Measurements from ENCODE around the gene FBLIM1.
A peak's percentile ranks its signal among the peaks of the same experiment; 100 is the strongest.

FBLIM1 gene

GRCh38 chr1:15765495-15766194 lies 7.0 kb downstream of the FBLIM1 start:
- ATAC-seq (no peak), DNase-seq (no peak)
- Mint-ChIP-seq H3K4me1 (no peaks in the 10 kb centered on the region), H3K9me3 (no peaks in the 10 kb centered on the region), H3K27ac (peak overlapping the region in 1 of 2 donors; percentile 16), H3K4me3 (no peak overlapping the region), H3K27me3 (peaks cover 43% of the 10 kb centered on the region)

GRCh38 chr1:15767941-15768340 lies 9.3 kb downstream of the FBLIM1 start:
- H3K9me3 Mint-ChIP-seq = no peaks in the 10 kb centered on the region
- no peaks in the 10 kb centered on the region for H3K4me1 Mint-ChIP-seq
- H3K4me3 Mint-ChIP-seq = no peak overlapping the region
- no peak for DNase-seq
- no peak for ATAC-seq
- peaks cover 39% of the 10 kb centered on the region for H3K27me3 Mint-ChIP-seq
- no peak overlapping the region for H3K27ac Mint-ChIP-seq

- Mint-ChIP-seq H3K9me3 (no peaks in the 10 kb centered on the region), H3K4me1 (no peaks in the 10 kb centered on the region), H3K27me3 (peaks cover 39% of the 10 kb centered on the region), H3K4me3 (no peak overlapping the region), H3K27ac (no peak overlapping the region)
- DNase-seq (no peak), ATAC-seq (no peak)
Measured at GRCh38 chr1:15768388-15768787, 9.8 kb downstream of the FBLIM1 start.

- DNase-seq = no peak
- H3K27me3 Mint-ChIP-seq = peaks cover 27% of the 10 kb centered on the region
- no peaks in the 10 kb centered on the region for H3K9me3 Mint-ChIP-seq
- peak overlapping the region in 1 of 2 donors; percentile 72 for H3K27ac Mint-ChIP-seq
- no peak for ATAC-seq
- H3K4me3 Mint-ChIP-seq = no peak overlapping the region
- no peaks in the 10 kb centered on the region for H3K4me1 Mint-ChIP-seq
Measured at GRCh38 chr1:15770313-15770962, 11.8 kb downstream of the FBLIM1 start.

- Mint-ChIP-seq H3K27ac (no peak overlapping the region), H3K27me3 (peaks cover 21% of the 10 kb centered on the region), H3K4me3 (no peak overlapping the region), H3K9me3 (no peaks in the 10 kb centered on the region), H3K4me1 (no peaks in the 10 kb centered on the region)
- ATAC-seq (no peak), DNase-seq (no peak)
Measured at GRCh38 chr1:15771836-15772515, 13.4 kb downstream of the FBLIM1 start.

- Mint-ChIP-seq H3K9me3 (no peaks in the 10 kb centered on the region), H3K27ac (no peak overlapping the region)
Measured at GRCh38 chr1:15775706-15776105, 17.1 kb downstream of the FBLIM1 start.

GRCh38 chr1:15777909-15778707 lies 19.5 kb downstream of the FBLIM1 start:
- ATAC-seq = no peak
- no peaks in the 10 kb centered on the region for H3K4me1 Mint-ChIP-seq
- no peak overlapping the region for H3K27ac Mint-ChIP-seq

More at GRCh38 chr1:15775706-15776105, 17.1 kb downstream of the FBLIM1 start:
- DNase-seq (no peak), ATAC-seq (no peak)
- H3K27me3 Mint-ChIP-seq = peaks cover 18% of the 10 kb centered on the region
- H3K4me3 Mint-ChIP-seq = no peak overlapping the region
- H3K4me1 Mint-ChIP-seq = no peaks in the 10 kb centered on the region

GRCh38 chr1:15785683-15786082 lies 27.1 kb downstream of the FBLIM1 start:
- Mint-ChIP-seq H3K27me3 (peaks cover 24% of the 10 kb centered on the region), H3K4me1 (peaks cover 5% of the 10 kb centered on the region), H3K9me3 (no peaks in the 10 kb centered on the region), H3K4me3 (no peak overlapping the region), H3K27ac (no peak overlapping the region)
- no peak for ATAC-seq
- DNase-seq = no peak

More at GRCh38 chr1:15777909-15778707, 19.5 kb downstream of the FBLIM1 start:
- DNase-seq = no peak
- no peaks in the 10 kb centered on the region for H3K9me3 Mint-ChIP-seq
- H3K4me3 Mint-ChIP-seq = no peak overlapping the region
- peaks cover 7% of the 10 kb centered on the region for H3K27me3 Mint-ChIP-seq

- no peak overlapping the region for H3K4me3 Mint-ChIP-seq
- DNase-seq (no peak), ATAC-seq (no peak)
Measured at GRCh38 chr1:15786581-15786980, 28.0 kb downstream of the FBLIM1 start.

GRCh38 chr1:15788624-15789301 lies 30.2 kb downstream of the FBLIM1 start:
- ATAC-seq (no peak), DNase-seq (no peak)
- no peaks in the 10 kb centered on the region for H3K9me3 Mint-ChIP-seq
- no peak overlapping the region for H3K27ac Mint-ChIP-seq
- peaks cover 25% of the 10 kb centered on the region for H3K27me3 Mint-ChIP-seq
- no peak overlapping the region for H3K4me3 Mint-ChIP-seq
- H3K4me1 Mint-ChIP-seq = peaks cover 10% of the 10 kb centered on the region

More at GRCh38 chr1:15786581-15786980, 28.0 kb downstream of the FBLIM1 start:
- Mint-ChIP-seq H3K9me3 (no peaks in the 10 kb centered on the region), H3K27me3 (peaks cover 25% of the 10 kb centered on the region), H3K27ac (no peak overlapping the region), H3K4me1 (peaks cover 5% of the 10 kb centered on the region)

GRCh38 chr1:15796086-15796462 lies 37.5 kb downstream of the FBLIM1 start:
- no peak for DNase-seq
- no peak overlapping the region for H3K4me3 Mint-ChIP-seq
- no peak for ATAC-seq
- H3K27me3 Mint-ChIP-seq = peaks cover 15% of the 10 kb centered on the region
- H3K27ac Mint-ChIP-seq = no peak overlapping the region
- H3K4me1 Mint-ChIP-seq = peaks cover 16% of the 10 kb centered on the region
- no peaks in the 10 kb centered on the region for H3K9me3 Mint-ChIP-seq

GRCh38 chr1:15797614-15798390 lies 39.2 kb downstream of the FBLIM1 start:
- Mint-ChIP-seq H3K4me1 (peaks cover 12% of the 10 kb centered on the region), H3K9me3 (no peaks in the 10 kb centered on the region)
- ATAC-seq = no peak

GRCh38 chr1:15799004-15799867 lies 40.6 kb downstream of the FBLIM1 start:
- Mint-ChIP-seq H3K27ac (peak overlapping the region in 1 of 2 donors; percentile 14), H3K9me3 (no peaks in the 10 kb centered on the region), H3K4me1 (peaks cover 19% of the 10 kb centered on the region), H3K27me3 (peaks cover 24% of the 10 kb centered on the region), H3K4me3 (no peak overlapping the region)
- DNase-seq (peak in 1 of 2 donors; percentile 14), ATAC-seq (peak; percentile 70)

More at GRCh38 chr1:15797614-15798390, 39.2 kb downstream of the FBLIM1 start:
- Mint-ChIP-seq H3K4me3 (no peak overlapping the region), H3K27me3 (peaks cover 24% of the 10 kb centered on the region), H3K27ac (peak overlapping the region; percentile 8 to 14)
- no peak for DNase-seq
